HG02588 (cell line): ENCODE results near the gene EYA2.
"Not testable (repeated sequence)": the region's sequence is repeated elsewhere in the genome, so short reads cannot be mapped to it uniquely, and the experiment has no call there.

Source experiments
- ATAC-seq: cut with Tn5 transposase; IDR thresholded peaks from one replicate; pipeline ENCODE4 v1.9.1; 2021; ENCODE audit warnings: mild to moderate bottlenecking, moderate library complexity; ENCODE audit not compliant: unreplicated experiment

EYA2 gene, protein sequence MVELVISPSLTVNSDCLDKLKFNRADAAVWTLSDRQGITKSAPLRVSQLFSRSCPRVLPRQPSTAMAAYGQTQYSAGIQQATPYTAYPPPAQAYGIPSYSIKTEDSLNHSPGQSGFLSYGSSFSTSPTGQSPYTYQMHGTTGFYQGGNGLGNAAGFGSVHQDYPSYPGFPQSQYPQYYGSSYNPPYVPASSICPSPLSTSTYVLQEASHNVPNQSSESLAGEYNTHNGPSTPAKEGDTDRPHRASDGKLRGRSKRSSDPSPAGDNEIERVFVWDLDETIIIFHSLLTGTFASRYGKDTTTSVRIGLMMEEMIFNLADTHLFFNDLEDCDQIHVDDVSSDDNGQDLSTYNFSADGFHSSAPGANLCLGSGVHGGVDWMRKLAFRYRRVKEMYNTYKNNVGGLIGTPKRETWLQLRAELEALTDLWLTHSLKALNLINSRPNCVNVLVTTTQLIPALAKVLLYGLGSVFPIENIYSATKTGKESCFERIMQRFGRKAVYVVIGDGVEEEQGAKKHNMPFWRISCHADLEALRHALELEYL

DNA sequence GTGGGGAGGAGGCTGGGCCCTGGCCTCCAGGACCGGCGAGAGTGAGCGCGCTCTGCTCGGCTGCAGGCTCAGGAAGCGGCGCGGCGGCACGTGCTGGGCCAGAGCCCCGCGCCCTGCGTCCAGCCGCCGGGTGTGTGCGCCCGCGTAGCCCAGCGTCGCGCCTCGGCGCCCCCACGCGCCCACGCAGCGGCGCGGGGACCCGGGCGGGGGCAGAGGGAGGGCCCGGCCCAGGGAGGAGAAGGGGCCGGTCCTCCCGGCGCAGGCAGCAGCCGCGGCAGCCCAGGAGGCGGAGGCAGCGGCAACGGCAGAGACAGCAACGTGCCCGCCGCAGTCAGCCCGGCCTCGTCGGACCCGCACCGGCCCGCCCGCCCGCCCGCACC, at the start of gene EYA2:
Gene EYA2, plus strand, starts transcription at position 265 of the 380 bp plus-strand sequence. CDS start 95,168 bp downstream, outside the sequence.
- ATAC-seq, result no peak

DNA sequence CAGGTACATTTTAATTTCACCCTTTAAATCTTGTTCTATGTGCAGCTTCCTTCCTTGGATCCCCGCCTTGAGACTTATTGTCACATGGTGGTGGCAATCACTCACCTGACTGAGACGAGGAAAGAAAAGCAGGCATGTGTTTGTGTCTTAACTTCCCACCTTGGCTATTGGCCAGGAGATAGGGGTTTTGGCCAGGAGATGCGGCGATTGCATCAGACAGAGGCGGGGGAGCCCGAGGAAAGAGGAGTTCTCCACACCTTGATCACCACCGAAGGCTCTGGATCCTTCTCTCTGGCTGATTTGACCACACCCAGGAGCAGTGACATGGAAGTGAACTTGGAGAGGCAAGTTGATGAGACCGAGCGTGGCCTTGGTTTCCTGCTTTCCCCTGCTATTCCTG, 49.7 kb upstream of the EYA2 start:
- ATAC-seq, result no peak

DNA sequence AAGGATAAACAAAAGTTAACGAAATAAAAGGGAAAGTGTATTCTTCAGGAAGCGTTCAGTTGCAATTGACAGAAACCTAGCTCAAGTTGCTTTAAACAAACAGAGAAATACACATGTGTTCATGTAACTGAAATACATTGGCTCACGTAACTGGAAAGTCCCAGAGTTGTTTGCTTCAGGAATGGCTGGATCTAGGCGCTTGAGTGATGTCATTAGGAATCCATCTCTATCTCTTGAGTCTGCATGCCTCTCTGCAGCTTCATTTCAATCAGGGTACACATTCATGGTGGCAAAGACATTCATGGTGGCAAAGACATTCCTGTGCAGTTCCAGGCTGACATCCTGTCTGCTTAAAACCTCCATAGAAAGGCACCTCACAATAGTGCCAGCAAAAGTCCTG, 45.4 kb upstream of the EYA2 start:
- no peak for ATAC-seq

DNA sequence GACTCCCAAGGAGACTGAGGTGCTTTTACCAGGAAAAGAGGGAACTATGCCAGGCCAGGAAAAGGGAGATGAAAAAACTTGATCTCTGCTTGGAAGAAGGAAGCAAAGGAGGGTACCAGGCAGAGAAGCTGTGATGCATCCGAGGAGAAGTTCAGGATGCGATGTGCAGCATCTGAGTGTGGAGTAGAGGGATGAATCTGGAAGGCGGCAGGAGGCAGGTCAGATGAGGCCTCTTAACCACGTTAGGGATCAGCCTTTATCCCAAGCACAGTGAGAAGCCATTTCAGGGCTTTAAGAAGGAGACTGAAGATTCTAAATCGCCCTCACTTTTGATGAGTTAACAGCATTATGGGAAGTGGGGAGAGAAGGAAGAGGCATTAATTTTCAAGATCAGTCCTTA, 44.9 kb upstream of the EYA2 start:
- no peak for ATAC-seq

DNA sequence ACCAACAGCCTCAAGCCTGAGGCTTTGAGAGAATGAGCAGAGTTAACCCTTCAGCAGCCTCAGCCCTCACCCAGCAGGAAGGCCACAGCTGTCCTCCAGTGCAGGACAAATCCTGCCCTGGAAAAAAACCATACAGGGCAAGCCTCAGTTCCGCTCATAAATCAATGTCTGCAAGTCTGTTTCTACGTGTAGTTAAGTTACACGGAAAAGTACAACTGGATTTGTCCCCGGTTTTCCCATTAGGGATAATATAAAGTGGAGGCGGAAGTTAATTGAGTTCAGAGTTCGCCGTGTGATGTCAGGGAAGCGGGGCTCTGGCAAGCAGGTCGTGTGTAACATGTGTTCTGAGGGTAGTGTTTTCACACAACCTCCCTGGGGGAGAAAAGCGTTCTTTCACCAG, 44.2 kb upstream of the EYA2 start:
- ATAC-seq, result no peak

DNA sequence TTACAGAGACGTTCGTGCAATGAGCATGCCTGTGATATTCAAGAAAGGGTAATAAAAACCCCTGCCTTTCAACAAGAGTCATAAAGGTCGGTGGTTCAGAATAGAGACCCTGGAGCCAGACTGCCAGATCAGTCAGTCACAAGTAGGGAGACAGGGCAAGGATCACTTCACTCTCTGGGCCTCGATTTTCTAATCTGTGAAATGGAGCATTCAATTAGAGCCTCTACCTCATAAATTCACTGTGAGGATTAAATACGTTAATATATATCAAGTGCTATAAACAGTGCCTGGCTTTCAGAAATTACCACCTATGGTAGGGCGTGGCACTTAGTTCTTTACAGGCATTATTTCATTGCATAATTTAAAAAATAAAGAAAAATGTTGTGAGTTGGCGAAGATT, 43.7 kb upstream of the EYA2 start:
- ATAC-seq, result no peak

DNA sequence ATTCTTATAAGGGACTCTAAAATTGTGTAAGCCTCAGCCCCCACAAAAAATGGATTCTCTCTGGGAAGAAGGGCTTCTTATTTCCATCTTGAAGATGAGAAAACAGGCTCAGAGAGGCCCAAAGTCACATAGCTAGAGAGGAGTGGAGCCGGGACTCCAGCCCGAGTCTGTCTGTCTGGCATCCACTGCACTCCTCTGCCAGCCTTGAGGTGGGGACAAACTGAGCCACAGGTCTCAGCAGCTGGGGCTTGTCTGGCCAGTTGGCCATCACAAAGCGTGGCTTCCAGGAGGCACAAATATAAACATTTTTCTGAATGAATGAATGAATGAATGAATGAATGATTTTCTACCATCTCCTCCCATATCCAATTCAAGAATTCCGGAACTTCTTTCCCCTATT, 42.9 kb upstream of the EYA2 start:
- ATAC-seq, result no peak

DNA sequence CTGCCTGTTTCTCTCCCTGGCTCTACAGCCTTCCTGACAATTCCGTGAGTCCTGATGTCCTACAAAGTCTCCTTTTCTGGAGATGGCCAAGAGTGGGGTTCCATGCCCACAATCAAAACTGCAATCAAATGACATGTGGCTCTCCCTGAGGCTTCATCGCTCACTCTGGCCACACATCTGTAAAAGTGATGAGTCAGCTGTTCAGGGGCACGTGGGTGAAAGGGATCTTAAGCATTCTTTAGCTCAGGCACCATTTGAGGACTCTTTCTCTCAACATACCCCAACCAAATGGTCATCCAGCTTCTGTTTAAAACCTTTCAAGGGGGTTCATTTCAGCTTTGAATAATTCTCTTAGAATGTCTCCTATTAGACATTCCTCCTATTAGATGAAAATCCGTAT, 42.3 kb upstream of the EYA2 start:
- no peak for ATAC-seq

DNA sequence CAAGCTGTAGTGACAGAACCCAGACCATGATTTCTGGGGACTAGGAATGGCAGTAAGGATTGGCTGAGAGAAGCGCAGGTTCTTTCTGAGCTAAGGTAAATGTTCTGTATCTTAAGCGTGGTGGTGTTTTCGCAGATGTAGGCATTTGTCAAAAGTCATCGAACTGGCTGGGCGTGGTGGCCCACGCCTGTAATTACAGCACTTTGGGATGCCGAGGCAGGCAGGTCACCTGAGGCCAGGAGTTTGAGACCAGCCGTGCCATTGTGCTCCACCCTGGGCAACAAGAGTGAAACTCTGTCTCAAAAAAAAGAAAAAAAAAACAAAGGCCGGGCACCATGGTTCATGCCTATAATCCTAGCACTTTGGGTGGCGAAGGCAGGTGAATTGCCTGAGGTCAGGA, 40.7 kb upstream of the EYA2 start:
- no peak for ATAC-seq

DNA sequence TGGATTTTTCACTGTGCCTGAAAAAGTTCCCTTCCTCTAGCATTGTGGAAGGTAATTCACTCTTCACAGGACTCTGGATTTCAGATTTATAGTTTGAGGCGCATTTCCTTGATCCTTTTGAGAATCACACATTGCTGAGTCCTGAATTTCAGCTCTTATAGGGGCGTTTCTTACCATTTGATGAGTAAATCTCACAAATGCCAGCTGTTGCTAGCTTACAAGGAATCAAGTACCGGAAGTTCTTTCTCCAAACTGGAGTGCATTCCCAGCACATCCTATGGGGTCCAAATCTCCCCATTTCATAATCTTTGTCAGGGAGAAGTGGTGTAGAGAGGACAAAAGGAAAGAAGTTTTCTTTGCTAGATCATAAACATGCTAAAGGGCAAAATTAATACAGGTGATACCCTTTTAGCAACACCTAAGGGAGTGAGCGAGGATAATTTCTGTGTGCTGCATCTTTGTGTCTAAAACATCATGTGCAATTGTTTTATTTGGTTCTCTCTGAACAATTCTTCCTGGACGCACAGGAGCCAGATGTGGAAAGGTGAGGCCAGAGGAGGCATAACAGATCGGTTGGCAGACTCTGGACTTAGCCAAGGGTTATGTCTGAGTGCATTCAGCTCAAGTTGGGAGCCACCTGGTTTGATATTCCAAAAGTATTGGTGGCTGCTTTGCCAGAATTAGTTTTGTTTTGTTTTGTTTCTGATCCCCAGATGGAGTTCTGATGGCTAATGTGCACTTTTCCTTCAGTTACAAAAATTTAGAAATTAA, 37.4 kb upstream of the EYA2 start:
- no peak for ATAC-seq

DNA sequence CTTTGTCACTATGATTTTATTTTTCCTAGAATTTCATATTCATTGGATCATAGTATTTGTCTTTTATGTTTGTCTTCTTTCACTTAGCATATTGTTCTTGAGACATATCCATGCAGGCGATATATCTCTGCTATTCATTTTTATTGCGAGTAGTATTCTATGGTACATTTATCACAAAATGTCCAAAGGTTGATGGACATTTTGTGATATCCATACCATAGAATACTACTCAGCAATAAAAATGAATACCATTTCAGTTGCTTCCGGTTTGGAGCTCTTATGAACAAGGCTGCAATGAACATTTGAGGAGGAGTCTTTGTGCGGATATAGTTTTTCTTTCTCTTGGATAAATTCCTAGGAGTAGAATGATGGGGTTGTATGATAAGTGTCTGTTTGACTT, 28.8 kb upstream of the EYA2 start:
- no peak for ATAC-seq

DNA sequence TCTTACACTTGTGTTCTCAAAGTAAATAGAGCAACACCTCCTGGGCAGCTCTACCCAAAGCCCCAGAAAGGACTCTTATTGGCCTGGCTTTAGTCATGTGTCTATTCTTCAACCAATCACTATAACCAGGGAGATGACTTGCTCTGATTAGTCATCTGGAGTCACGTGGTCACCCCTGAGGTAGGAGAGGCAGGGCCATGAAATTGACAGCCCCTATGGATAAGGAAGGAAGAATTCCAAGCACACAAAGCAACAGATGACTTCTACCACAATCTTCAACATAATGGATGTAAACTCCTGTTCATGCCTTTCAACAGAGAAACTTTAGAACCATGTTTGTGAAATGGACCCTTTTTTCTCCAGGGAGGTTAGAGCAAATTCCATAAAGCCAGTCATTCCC, 24.6 kb upstream of the EYA2 start:
- ATAC-seq, result no peak

DNA sequence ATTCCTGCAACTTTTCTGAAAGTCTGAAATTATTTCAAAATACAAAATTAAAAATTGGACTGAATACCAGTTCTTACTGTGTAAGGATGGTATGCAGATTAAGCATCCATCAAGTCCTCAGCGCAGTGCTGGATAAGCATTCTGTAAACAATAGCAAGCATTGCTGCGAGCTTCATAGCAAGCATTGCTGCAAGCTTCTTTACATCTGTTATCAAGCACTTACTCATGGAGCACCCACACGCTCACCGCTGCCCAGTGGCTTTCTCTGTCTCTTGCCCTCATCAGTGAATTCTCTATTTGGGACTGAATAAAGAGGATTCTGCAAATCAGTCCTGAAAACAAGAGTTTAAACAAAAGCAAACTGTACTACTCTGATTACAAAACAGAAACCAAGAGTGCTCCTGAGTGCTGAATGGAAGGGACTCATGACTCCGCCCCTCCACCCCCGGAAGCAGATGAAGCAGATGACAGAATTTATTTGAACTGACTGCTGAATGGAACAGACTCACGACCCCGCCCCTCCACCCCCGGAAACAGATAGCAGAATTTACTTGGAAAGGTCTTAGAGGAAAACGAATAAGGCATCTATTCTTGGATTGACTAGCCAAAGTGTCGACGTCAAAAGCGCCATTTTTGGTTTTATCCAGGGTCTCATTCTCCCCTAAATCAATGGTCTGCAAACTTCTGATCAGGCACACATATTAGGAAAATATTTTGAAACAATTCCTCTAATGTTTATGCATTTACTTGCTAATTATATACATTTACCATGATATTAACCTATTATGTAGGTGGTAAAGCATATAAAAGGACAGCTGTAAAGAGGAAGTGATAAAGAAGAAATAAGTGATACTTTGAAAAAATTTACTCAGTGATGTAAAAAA, 22.1 kb upstream of the EYA2 start:
- no peak for ATAC-seq

DNA sequence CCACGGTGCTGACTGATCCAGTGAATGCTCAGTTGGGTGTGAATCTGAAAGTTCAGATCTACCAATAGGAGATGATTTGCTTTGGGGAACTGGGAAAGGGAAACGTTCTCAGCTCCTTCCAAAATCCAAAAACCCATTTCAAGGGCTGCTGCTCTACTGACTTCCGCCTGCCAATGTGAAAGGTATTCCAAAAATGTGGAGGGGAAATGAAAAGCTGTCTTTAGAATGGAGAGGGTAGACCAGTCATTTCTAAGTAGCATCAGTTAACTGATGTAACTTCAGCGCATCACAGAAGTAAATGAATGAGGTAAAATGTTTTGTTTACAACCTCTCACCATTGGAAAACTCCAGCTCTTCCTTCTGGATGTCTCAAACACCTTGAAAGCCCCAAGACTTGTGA, 19.6 kb upstream of the EYA2 start:
- ATAC-seq, result no peak

DNA sequence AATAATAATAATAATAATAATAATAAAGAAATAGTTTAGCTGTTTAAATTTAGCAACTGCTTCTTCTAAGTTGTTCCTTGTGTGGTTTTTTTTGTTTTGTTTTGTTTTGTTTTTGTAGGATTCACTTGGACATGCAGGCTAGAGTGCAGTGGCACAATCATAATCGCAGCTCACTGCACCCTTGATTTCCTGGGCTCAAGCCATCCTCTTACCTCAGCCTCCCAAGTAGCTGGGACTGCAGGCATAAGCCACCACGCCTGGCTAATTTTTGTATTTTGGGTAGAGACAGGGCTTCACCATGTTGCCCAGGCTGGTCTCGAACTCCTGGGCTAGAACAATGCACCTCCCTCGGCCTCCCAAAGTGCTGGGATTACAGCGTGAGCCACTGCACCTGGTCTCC, 15.3 kb upstream of the EYA2 start:
- no peak for ATAC-seq

DNA sequence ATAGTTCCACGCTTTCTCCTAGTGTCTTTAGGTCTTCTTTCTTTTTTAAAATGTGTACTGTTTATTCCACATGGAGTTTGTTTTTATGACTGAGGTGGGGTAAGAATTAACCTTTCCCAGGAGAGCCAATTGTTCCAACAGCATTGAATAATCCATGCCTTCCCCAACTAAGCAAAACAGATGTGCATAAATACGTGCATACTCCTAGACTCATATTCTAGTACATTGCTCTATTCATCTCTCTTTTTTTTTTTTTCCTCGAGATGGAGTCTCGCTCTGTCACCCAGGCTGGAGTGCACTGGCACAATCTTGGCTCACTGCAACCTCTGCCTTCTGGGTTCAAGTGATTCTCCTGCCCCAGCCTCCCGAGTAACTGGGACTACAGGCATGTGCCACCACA, 14.7 kb upstream of the EYA2 start:
- ATAC-seq, result not testable (repeated sequence)

DNA sequence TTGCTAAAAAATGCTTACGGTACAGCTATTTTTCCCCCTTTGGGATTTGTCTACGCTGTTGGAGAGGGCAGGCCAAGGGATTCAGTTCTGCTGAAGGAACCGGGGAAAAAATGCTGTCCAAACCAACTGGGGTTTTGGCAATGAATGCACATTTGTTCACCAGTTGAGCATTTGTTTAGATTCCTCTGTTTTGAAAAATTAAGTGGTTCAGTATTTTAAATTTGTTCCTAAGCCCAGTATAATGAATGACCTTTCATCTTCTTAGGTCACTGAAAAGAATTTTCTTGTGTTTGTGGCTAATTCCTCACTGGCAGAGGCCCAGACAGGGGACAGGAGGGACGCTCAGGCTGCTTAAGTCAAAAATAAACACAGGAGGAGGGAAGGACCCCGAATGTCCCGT, 10.8 kb upstream of the EYA2 start:
- no peak for ATAC-seq

DNA sequence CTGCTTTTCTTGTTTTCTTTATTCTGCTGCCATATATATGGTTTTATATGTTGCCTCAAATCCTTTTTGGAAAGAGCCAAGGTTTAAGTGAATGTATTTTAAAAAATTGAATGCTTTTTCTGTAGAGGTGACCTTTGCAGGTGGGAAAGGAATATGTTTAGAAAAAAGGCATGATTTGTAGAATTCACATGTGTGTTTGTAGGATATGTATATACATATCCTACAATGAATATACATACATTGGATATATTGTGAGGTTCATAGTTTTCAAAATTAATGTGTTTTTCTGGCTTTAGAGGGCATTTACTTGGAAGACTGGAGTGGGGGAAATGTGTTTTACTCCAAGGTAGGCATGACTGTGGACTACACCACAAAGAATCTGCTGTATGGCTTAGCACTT, 4.0 kb upstream of the EYA2 start:
- ATAC-seq, result no peak

DNA sequence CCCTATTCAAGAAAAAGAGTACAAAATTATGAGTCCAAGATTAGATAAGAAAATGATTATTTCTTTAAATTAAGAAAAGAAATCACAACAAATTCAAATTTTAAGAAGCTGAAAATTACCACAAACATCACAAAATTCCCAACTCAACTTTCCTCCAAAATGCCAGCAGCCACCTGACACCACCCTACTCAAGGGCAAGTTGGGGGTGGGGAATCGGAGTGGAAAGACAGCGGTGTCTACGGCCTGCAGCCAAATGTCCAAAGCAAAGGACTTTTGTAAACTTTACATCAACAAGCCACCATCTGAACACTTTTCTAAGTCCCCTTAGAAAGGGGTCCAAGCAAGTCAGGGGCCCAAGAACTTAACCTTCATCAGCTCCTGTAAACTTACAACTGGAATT, 1.6 kb upstream of the EYA2 start:
- ATAC-seq, result no peak

DNA sequence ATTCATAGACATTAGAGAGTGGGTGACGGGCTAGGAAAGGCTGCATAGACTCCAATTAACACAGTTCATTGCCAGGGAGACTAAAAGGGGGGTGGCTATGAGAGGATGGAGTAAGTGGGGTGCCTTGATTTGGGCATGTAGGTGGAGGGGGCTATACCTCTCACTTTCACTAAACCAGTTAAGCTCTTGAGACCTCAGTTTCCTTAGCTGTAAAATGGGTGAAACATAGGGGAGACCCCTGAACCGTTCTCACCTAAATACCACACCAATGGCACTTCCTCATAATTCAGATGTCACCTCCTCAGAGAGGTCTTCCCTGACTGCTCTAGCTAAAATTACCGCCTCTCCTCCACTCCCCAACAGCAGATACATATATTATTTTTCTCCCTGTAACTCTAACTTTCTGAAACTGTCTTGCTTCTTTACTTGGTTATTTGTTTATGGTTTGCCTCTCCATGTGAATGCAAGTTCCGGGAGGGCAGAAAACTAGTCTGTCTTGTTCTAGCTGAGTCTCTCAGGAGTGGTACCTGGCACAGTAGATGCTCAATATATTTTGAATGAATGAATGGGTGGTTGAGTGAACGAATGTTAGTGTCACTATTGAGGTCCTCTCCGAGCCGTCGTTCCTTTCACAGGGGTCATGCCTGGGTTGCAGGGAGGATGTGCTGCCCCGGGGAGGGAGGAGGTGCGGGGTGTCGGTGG, 615 bp upstream of the EYA2 start:
- no peak for ATAC-seq
